Left lung (tissue), 10 donors: ENCODE results near the gene ABCC1. TPM values are rescaled to one million over a fixed set of nuclear protein-coding genes. Genes with fewer than 3 reads are reported as not detected.

Experiments
- ATAC-seq: fragments of 200-7000 bp; cut with Tn5 transposase; one replicate; pipeline ENCODE4 v1.9.1; 2020; ENCODE audit warnings: moderate library complexity
- DNase-seq, 4 donors: peaks; one replicate each; pipeline ENCODE4 v3.0.0-alpha.2; 2013 to 2020
- H3K27ac ChIP-seq, 2 donors: fragments of 200-600 bp; sonication (generic) in 1 of 2; one replicate each; pipeline versions ENCODE4 v1.5.0 to v1.8.0; 2020 to 2021
- H3K27me3 ChIP-seq, 2 donors: fragments of 200-600 bp; sonication (generic) in 1 of 2; one replicate each; pipeline versions ENCODE4 v1.5.0 to v1.8.0; 2020 to 2021
- H3K36me3 ChIP-seq, 2 donors: fragments of 200-600 bp; sonication (generic) in 1 of 2; one replicate each; pipeline versions ENCODE4 v1.5.0 to v1.8.0; 2020 to 2021
- H3K4me1 ChIP-seq, 2 donors: fragments of 200-600 bp; one replicate each; pipeline ENCODE4 v1.8.0; 2021
- H3K4me3 ChIP-seq, 2 donors: fragments of 200-600 bp; sonication (generic) in 1 of 2; one replicate each; pipeline versions ENCODE4 v1.5.0 to v1.8.0; 2020 to 2021; ENCODE audit warnings: mild to moderate bottlenecking in 1 of 2
- H3K9me3 ChIP-seq, 2 donors: fragments of 200-600 bp; sonication (generic) in 1 of 2; one replicate each; pipeline versions ENCODE4 v1.5.0 to v1.8.0; 2020 to 2021
- intact Hi-C, 2 donors: fragments of 100-400 bp; cut with DNase I; formaldehyde crosslinking; loops; one replicate each; pipeline versions ENCODE4 v1.11.2 to v1.14.2; 2022
- polyA plus RNA-seq, 6 donors: library from polyadenylated mRNA; unstranded; fragments of 120-200 nt; gene quantifications; one replicate each; pipeline ENCODE4 v1.2.1, GENCODE V29; 2013; ENCODE audit not compliant: insufficient read length in 6 of 6
- total RNA-seq, 2 donors: library from RNA; stranded (reverse); fragmentation: NEBNext Ultra II Directional; extraction: Animal tissue kit (Norgen Biotek cat#: 25700); gene quantifications; one replicate each; pipeline ENCODE4 v1.2.1, GENCODE V29; 2021
- TF ChIP-seq, protein P1 (sequence below), 2 donors: fragments of 200-600 bp; sonication (generic) in 1 of 2; IDR thresholded peaks; one replicate each; pipeline versions ENCODE4 v1.5.0 to v1.8.0; 2021; ENCODE audit warnings: antibody characterized with exemption in 2 of 2
- donor health status: DM: no; HTN: yes; CAD: no.
- donor health status: DM: no; HTN: no; CAD: no.

ABCC1 gene
- total and polyA plus RNA-seq, 8 donors, result 29.3 to 44.6 (median 31.7) TPM

DNA sequence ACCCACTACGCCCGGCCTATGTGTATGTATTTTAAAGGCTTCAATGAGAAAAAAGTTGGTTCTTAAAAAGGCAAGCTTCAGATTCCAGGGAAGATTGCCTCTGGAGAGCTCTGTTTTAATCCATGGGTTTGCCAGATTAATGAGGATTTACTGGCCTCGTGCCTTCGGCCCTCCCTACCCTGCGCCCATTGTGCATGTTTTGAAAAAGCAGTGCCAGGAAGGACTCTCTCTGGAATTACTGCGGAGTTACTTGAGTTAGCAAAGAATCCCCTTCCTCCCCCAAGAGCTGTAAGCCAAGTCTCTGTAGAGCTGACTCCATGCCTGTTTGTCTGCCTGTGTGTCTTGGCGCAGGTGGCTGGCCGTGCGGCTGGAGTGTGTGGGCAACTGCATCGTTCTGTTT, 175.0 kb downstream of the ABCC1 start:
- Histone ChIP-seq H3K4me1 (no peaks in the 10 kb centered on the region), H3K36me3 (peaks cover 0 to 81% of the 10 kb centered on the region in 2 donors), H3K27me3 (no peaks in the 10 kb centered on the region), H3K27ac (no peak overlapping the region), H3K9me3 (peaks cover 0 to 11% of the 10 kb centered on the region in 2 donors), H3K4me3 (no peak overlapping the region)
- no peak for DNase-seq
- TF ChIP-seq, protein P1, sequence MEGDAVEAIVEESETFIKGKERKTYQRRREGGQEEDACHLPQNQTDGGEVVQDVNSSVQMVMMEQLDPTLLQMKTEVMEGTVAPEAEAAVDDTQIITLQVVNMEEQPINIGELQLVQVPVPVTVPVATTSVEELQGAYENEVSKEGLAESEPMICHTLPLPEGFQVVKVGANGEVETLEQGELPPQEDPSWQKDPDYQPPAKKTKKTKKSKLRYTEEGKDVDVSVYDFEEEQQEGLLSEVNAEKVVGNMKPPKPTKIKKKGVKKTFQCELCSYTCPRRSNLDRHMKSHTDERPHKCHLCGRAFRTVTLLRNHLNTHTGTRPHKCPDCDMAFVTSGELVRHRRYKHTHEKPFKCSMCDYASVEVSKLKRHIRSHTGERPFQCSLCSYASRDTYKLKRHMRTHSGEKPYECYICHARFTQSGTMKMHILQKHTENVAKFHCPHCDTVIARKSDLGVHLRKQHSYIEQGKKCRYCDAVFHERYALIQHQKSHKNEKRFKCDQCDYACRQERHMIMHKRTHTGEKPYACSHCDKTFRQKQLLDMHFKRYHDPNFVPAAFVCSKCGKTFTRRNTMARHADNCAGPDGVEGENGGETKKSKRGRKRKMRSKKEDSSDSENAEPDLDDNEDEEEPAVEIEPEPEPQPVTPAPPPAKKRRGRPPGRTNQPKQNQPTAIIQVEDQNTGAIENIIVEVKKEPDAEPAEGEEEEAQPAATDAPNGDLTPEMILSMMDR (IDR thresholded peaks at IDR 0.05), result no peak
- intact Hi-C loops, result loop anchor here in 1 of 2 donors (10.0 kb wide), 1 partner anchor 250 kb away; no protein-coding TSS in a partner anchor
- no peak for ATAC-seq

DNA sequence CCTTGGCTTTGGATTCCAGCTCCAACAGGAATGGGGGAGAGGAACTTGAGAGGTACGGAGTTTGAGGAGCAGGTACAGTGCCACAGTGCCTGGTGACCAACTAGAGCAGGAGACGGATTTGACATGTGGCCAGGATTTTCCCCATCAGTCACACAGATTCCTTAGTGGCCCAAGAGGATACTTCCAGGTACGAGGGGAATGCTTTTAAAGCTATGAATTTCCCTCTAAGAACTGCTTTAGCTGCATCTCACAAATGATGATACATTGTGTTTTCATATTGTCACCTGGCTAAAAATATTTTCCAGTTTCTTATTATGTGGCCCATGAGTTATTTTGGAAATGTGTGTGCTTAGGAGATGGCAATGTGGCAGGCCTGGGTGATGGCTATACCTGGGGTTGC, 175.6 kb downstream of the ABCC1 start:
- peaks cover 0 to 81% of the 10 kb centered on the region in 2 donors for H3K36me3 ChIP-seq
- intact Hi-C loops, result loop anchor here in 1 of 2 donors (10.0 kb wide), 1 partner anchor 250 kb away; no protein-coding TSS in a partner anchor
- no peaks in the 10 kb centered on the region for H3K27me3 ChIP-seq
- no peaks in the 10 kb centered on the region for H3K4me1 ChIP-seq
- H3K9me3 ChIP-seq, result peaks cover 0 to 11% of the 10 kb centered on the region in 2 donors
- no peak overlapping the region for H3K27ac ChIP-seq
- TF ChIP-seq, protein P1 (IDR thresholded peaks at IDR 0.05), result no peak
- DNase-seq, result no peak
- ATAC-seq, result no peak
- no peak overlapping the region for H3K4me3 ChIP-seq

DNA sequence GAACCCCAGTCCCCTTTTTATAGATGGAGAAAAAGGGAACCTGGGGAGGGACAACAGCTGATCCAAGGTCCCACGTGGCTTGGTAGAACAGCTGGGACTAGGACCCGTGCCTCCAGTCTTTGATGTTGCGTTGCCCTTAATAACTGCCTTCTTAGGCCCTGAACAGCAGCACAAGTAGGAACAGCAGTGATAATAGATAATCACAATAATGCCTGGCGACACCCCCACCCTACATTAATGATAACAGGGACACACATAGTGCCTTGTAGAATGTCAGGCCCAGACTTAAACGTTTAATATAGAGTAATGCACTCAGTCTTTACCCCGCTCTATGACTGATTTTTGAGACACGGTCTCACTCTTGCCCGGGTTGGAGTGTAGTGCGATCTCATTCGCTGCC, 177.5 kb downstream of the ABCC1 start:
- no peaks in the 10 kb centered on the region for H3K4me1 ChIP-seq
- intact Hi-C loops, result loop anchor here in 1 of 2 donors (10.0 kb wide), 1 partner anchor 252 kb away; no protein-coding TSS in a partner anchor
- H3K27me3 ChIP-seq, result no peaks in the 10 kb centered on the region
- H3K4me3 ChIP-seq, result no peak overlapping the region
- no peak for DNase-seq
- ATAC-seq, result no peak
- peaks cover 0 to 87% of the 10 kb centered on the region in 2 donors for H3K36me3 ChIP-seq
- no peak overlapping the region for H3K27ac ChIP-seq
- peaks cover 0 to 11% of the 10 kb centered on the region in 2 donors for H3K9me3 ChIP-seq
- TF ChIP-seq, protein P1 (IDR thresholded peaks at IDR 0.05), result no peak

DNA sequence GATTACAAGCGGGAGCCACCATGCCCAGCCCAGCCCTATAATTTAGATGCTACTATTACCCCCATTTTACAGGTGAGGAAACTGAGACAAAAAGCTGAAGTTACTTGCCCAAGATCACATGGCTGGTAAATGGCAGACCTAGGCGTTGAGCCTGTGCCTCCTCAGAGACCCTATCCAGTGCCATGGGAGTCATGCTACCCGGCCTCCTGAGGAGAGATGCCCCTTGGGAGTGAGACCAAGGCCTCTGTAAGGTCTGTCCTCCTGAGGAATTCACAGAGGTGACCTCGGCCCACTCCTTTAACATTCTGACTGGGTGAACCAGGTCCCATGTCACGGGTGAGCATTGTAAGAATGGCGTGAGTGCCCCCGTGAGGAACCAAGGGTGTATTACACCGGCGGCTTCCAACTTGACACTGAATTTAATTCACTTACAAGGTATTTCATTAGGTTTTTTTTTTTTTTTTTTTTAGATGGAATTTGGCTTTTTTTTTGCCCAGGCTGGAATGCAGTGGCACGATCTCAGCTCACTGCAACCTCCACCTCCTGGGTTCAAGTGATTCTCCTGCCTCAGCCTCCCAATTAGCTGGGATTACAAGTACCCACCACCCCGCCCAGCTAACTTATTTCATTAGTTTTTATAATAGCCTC, 178.2 kb downstream of the ABCC1 start:
- Histone ChIP-seq H3K9me3 (peaks cover 0 to 11% of the 10 kb centered on the region in 2 donors), H3K4me3 (no peak overlapping the region), H3K27me3 (no peaks in the 10 kb centered on the region), H3K36me3 (peaks cover 0 to 87% of the 10 kb centered on the region in 2 donors), H3K4me1 (no peaks in the 10 kb centered on the region), H3K27ac (no peak overlapping the region)
- intact Hi-C loops, result loop anchor here in 1 of 2 donors (10.0 kb wide), 1 partner anchor 253 kb away; no protein-coding TSS in a partner anchor
- ATAC-seq (peak; percentile 97), DNase-seq (peak in 3 of 4 donors; percentile 47 to 66 (median 55))
- TF ChIP-seq, protein P1 (IDR thresholded peaks at IDR 0.05), result peak; percentile 72 to 89

DNA sequence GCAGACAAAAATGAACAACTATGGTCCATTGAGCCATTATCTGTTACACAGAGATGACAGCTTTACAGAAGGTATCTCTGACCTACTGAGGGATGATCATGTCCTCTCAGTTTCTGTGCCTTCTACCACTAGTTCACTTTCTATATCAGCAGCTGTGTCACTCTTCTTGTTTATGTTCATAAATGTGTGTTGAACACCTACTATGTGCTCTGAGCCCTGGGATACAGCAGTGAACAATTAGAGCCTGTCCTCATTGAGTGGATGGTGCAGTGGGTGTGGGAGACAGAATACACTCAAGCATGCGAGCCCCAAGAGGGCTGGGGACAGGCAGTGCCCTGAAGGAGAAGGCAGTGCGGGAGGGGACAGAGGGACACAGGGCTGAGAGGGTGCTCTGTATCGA, 181.8 kb downstream of the ABCC1 start:
- Histone ChIP-seq H3K9me3 (no peaks in the 10 kb centered on the region), H3K27ac (no peak overlapping the region), H3K27me3 (no peaks in the 10 kb centered on the region), H3K4me3 (no peak overlapping the region), H3K4me1 (no peaks in the 10 kb centered on the region), H3K36me3 (peaks cover 0 to 91% of the 10 kb centered on the region in 2 donors)
- ATAC-seq, result no peak
- DNase-seq, result no peak
- TF ChIP-seq, protein P1 (IDR thresholded peaks at IDR 0.05), result no peak
- intact Hi-C loops, result no loop called here
